Stimulated activated naive CD8-positive, alpha-beta T cell treated with anti-CD3 and anti-CD28 coated beads, Interleukin-15, amount 100 ng/mL, for 72 hours (primary cell): Measurements from ENCODE around the gene GNAZ.

Experiments used
- ATAC-seq: fragments of 150-1000 bp; cut with Tn5 transposase; 2 replicates; pipeline ENCODE4 v1.10.0; 2021; ENCODE audit warnings: mild to moderate bottlenecking, moderate library complexity
- DNase-seq, 2 donors: peaks; one replicate each; pipeline ENCODE4 v3.0.0; 2021 to 2022
- H3K27ac Mint-ChIP-seq, 2 donors: one replicate each; pipeline ENCODE4 v1.8.0; 2022; ENCODE audit warnings: mild to moderate bottlenecking in 2 of 2, mixed read lengths in 2 of 2, moderate library complexity in 2 of 2
- H3K27me3 Mint-ChIP-seq: one replicate; pipeline ENCODE4 v1.8.0; 2022; ENCODE audit warnings: mixed read lengths
- H3K4me1 Mint-ChIP-seq: one replicate; pipeline ENCODE4 v1.8.0; 2022; ENCODE audit warnings: mild to moderate bottlenecking, mixed read lengths
- H3K4me3 Mint-ChIP-seq, 2 donors: one replicate each; pipeline ENCODE4 v1.8.0; 2022; ENCODE audit warnings: mild to moderate bottlenecking in 2 of 2, mixed read lengths in 2 of 2, moderate library complexity in 1 of 2
- H3K9me3 Mint-ChIP-seq, 2 donors: one replicate each; pipeline ENCODE4 v1.8.0; 2022; ENCODE audit warnings: mixed read lengths in 2 of 2

GNAZ gene

GRCh38 chr22:23067023-23067650 lies 3.2 kb upstream of the GNAZ start:
- Mint-ChIP-seq H3K4me3 (no peak overlapping the region), H3K27me3 (peaks cover 30% of the 10 kb centered on the region), H3K27ac (no peak overlapping the region), H3K4me1 (peaks cover 23% of the 10 kb centered on the region), H3K9me3 (no peaks in the 10 kb centered on the region)
- DNase-seq (peak in 1 of 2 donors; percentile 7), ATAC-seq (no peak)

- ATAC-seq (no peak), DNase-seq (no peak)
- H3K4me3 Mint-ChIP-seq, result no peak overlapping the region
- H3K4me1 Mint-ChIP-seq, result peaks cover 23% of the 10 kb centered on the region
- peaks cover 36% of the 10 kb centered on the region for H3K27me3 Mint-ChIP-seq
- H3K9me3 Mint-ChIP-seq, result no peaks in the 10 kb centered on the region
- H3K27ac Mint-ChIP-seq, result no peak overlapping the region
Observed at GRCh38 chr22:23067691-23068090, 2.6 kb upstream of the GNAZ start.

- DNase-seq (no peak), ATAC-seq (no peak)
- H3K27me3 Mint-ChIP-seq, result peaks cover 42% of the 10 kb centered on the region
- H3K27ac Mint-ChIP-seq, result no peak overlapping the region
- H3K4me3 Mint-ChIP-seq, result no peak overlapping the region
- H3K4me1 Mint-ChIP-seq, result peaks cover 23% of the 10 kb centered on the region
- H3K9me3 Mint-ChIP-seq, result no peaks in the 10 kb centered on the region
Observed at GRCh38 chr22:23068096-23068831, 2.1 kb upstream of the GNAZ start.

- Mint-ChIP-seq H3K4me3 (peak overlapping the region in 1 of 2 donors; percentile 25), H3K9me3 (no peaks in the 10 kb centered on the region), H3K27ac (no peak overlapping the region), H3K4me1 (peaks cover 23% of the 10 kb centered on the region), H3K27me3 (peaks cover 48% of the 10 kb centered on the region)
- ATAC-seq, result no peak
- DNase-seq, result no peak
Observed at GRCh38 chr22:23068832-23069385, 1.4 kb upstream of the GNAZ start.

- H3K27me3 Mint-ChIP-seq, result peaks cover 56% of the 10 kb centered on the region
- peaks cover 23% of the 10 kb centered on the region for H3K4me1 Mint-ChIP-seq
- peak overlapping the region; percentile 43 to 78 for H3K27ac Mint-ChIP-seq
- H3K9me3 Mint-ChIP-seq, result no peaks in the 10 kb centered on the region
- peak overlapping the region; percentile 79 to 85 for H3K4me3 Mint-ChIP-seq
- peak; percentile 95 for ATAC-seq
- peak; percentile 81 to 88 for DNase-seq
Observed at GRCh38 chr22:23069502-23070357, 589 bp upstream of the GNAZ start.

- Mint-ChIP-seq H3K9me3 (no peaks in the 10 kb centered on the region), H3K27me3 (peaks cover 65% of the 10 kb centered on the region), H3K4me1 (peaks cover 23% of the 10 kb centered on the region), H3K27ac (no peak overlapping the region), H3K4me3 (peak overlapping the region; percentile 57 to 66)
- ATAC-seq (no peak), DNase-seq (no peak)
Observed at GRCh38 chr22:23071230-23072076, 1.1 kb downstream of the GNAZ start.

GRCh38 chr22:23072077-23072910 lies 2.0 kb downstream of the GNAZ start:
- no peak for DNase-seq
- Mint-ChIP-seq H3K9me3 (no peaks in the 10 kb centered on the region), H3K4me3 (no peak overlapping the region), H3K27ac (no peak overlapping the region), H3K4me1 (peaks cover 23% of the 10 kb centered on the region), H3K27me3 (peaks cover 69% of the 10 kb centered on the region)
- ATAC-seq, result no peak

- peak overlapping the region in 1 of 2 donors; percentile 60 for H3K27ac Mint-ChIP-seq
- no peak for ATAC-seq
- H3K9me3 Mint-ChIP-seq, result no peaks in the 10 kb centered on the region
- H3K4me1 Mint-ChIP-seq, result peaks cover 23% of the 10 kb centered on the region
- H3K27me3 Mint-ChIP-seq, result peaks cover 71% of the 10 kb centered on the region
- no peak overlapping the region for H3K4me3 Mint-ChIP-seq
- no peak for DNase-seq
Observed at GRCh38 chr22:23072911-23073491, 2.7 kb downstream of the GNAZ start.

GRCh38 chr22:23073526-23074229 lies 3.4 kb downstream of the GNAZ start:
- peaks cover 72% of the 10 kb centered on the region for H3K27me3 Mint-ChIP-seq
- peaks cover 19% of the 10 kb centered on the region for H3K4me1 Mint-ChIP-seq
- H3K4me3 Mint-ChIP-seq, result no peak overlapping the region
- no peaks in the 10 kb centered on the region for H3K9me3 Mint-ChIP-seq
- no peak for DNase-seq
- H3K27ac Mint-ChIP-seq, result peak overlapping the region; percentile 21 to 30
- ATAC-seq, result no peak

- Mint-ChIP-seq H3K4me3 (no peak overlapping the region), H3K27ac (peak overlapping the region in 1 of 2 donors; percentile 64), H3K27me3 (peaks cover 70% of the 10 kb centered on the region), H3K4me1 (peaks cover 18% of the 10 kb centered on the region), H3K9me3 (no peaks in the 10 kb centered on the region)
- ATAC-seq (no peak), DNase-seq (no peak)
Observed at GRCh38 chr22:23074451-23074850, 4.1 kb downstream of the GNAZ start.

- peaks cover 72% of the 10 kb centered on the region for H3K27me3 Mint-ChIP-seq
- no peak overlapping the region for H3K27ac Mint-ChIP-seq
Observed at GRCh38 chr22:23075050-23075449, 4.7 kb downstream of the GNAZ start.

GRCh38 chr22:23075525-23076216 lies 5.4 kb downstream of the GNAZ start:
- no peak for DNase-seq
- Mint-ChIP-seq H3K27me3 (peaks cover 72% of the 10 kb centered on the region), H3K27ac (no peak overlapping the region), H3K4me3 (no peak overlapping the region), H3K4me1 (peaks cover 19% of the 10 kb centered on the region), H3K9me3 (no peaks in the 10 kb centered on the region)
- ATAC-seq, result no peak

More at GRCh38 chr22:23075050-23075449, 4.7 kb downstream of the GNAZ start:
- Mint-ChIP-seq H3K4me1 (peaks cover 13% of the 10 kb centered on the region), H3K9me3 (no peaks in the 10 kb centered on the region), H3K4me3 (no peak overlapping the region)
- DNase-seq, result no peak
- no peak for ATAC-seq
